ENCODE data around the gene POU3F1.

POU3F1 gene

DNA sequence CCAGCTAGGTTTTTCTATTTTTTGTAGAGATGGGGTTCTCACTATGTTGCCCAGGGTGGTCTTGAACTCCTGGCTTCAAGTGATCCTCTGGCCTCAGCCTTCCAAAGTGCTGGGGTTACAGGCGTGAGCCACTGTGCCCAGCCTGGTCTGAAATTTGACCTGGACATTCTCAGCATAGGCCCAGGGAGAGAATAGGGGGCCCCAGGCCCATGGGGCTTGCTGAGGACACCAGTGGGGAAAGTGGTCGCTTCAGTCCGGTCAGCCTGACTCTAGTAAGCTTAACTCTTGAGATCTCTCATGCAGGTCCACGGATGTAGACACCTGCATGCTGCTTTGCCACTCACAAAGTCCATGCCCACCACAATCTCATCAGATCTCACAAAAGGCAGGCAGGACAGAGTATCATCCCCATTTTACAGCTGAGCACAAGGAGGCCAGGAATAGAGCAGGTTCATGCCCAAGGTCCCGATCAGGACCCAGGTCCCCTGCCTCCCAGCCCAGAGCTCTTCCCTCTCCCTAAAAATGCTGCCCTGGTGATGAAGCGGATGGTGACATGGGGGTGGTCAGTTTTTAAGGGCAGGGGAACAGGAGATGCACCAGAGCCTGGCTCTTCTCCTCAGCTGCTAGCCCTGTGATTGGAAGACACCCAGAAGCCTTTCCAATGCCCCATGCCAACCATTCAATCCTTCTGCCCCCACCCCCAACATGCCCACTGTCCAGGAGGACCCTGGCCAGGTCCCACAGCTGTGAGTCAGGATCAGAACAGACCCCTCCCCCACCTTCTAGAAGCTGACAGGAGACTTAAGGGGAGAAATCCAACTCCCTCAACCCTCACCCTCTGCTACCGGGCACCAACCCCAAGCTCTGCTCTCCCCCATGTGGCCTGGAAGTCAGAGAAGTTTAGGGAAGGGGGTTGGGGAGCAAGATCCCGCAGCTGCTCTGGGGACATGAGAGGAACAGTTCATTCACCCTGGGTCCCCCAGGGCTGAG lies 43.0 kb downstream of the POU3F1 start:
- DNase-seq = peak; percentile 49

GRCh38 chr1:38000529-38001455 lies 45.8 kb downstream of the POU3F1 start:
- peak; percentile 92 for DNase-seq

DNA sequence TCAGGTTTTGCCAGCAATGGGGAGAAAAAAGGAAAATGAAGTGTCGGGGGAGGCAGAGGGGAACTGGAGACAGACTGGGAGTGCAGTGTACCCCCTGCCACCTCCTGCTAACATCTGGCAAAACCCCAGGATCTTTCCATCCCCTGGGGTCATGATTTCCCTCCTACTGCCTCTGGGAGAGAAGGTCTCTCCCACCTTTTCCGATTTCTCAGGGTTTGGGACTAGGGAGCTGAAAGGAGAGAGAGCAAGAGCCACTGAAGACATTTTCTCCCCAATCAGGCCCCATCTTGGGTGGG lies 46.4 kb downstream of the POU3F1 start:
- no peak for DNase-seq

DNA sequence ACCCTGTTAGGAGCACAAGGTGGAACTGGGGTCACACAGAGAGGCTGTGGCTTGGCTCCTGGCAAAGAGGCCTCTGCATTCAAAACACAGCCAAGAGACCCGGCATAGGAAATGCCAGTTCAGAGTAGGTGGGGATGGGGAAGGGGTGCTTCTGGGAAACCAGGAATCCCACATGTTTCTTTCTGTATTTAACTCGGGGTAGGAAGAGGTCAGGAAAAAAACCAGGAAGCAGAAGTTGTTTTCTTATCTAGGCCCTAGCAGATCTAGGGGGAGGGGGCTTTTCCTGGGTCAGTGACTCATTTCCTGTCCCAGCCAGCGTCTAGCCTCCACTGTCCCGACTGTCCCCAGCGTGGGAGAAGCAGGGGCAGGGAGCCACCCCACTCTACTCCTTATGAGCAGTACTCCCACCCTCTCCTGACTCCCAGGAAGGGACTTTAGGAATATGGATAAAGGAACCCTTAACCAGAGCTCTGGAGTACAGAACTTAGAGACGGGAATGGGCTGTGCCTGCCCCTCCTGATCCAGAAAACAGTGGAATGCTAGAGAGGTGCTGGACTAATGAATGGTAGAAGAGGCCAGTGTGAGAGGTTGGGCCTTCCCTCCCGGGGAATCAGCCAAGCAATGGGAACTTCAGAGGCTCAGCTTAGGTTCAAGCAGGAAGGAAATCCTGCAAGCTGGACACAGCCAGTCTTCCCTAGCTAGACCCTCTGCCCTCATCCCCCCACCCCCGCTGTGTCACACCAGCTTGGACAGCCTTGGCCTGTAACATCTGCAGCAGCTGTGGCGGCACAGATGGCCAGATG lies 47.0 kb downstream of the POU3F1 start:
- peak; percentile 83 for DNase-seq

DNA sequence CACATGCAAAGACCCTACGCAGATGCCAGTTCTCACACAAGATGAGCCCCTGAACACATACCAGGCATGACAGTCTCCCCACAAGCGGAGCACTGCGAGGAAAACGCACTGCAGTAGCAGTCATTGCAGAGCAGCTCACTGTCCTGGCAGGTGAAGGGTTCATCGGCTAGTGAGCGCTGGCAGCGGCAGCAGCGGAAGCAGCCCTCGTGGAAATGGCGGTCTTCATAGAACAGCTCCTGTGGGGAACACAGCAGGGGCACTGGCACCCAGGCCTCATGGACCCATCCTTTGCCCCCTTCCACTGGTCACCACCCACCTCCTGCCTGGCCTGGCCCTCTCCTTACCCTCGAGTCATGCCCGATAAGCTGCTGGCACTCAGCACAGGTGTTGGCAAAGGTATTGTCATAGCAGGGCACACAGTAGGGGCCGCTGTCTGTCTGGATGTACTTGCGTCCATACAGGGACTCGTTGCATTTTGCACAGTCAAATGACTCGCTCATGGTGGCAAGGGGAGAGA lies 47.6 kb downstream of the POU3F1 start:
- no peak for DNase-seq

GRCh38 chr1:37998089-37998808 lies 48.3 kb downstream of the POU3F1 start:
- no peak for DNase-seq

DNA sequence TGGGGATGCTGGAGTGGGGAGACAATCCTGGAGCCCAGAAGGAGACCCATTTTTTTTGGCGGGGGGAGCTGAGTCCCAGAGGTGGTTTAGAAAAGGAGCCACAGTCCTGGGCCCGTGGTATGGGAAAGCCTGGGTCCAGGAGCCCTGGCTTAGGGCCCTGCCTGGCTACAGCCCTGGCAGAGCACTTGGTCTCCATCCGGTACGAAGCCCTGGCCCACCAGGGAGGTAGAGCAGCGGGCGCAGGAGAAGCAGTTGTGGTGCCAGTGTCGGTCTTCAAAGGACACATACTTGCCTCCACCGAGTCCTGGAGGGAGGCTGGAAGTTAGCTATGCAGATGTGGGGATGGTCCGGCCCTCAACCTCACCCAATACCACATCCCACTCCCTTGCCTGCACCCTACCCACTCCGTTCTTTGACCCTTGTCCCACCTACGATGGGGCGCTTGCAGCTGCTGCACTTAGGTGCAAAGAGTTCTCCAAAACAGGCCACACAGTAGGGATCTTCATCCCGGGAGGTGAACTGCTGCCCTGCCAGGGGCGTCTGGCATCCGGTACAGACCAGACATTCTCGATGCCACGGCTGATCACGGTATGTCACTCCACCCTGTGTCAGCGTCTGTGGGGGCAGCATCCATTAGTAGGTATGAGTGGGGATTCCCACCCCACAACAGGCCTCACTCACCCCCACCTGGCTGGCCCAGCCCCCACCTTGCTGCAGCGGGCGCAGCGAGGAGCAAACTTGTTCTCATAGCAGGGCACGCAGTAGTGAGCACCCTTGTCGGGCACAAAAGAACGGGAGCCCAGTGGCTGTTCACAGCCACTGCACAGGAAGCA lies 49.1 kb downstream of the POU3F1 start:
- no peak for DNase-seq

- DNase-seq = peak; percentile 75
These were observed 50.7 kb downstream of the POU3F1 start for GRCh38 chr1:37995751-37996345.

- no peak for DNase-seq
These were observed 51.6 kb downstream of the POU3F1 start for GRCh38 chr1:37994886-37995566.
